A549 (cell line): ENCODE results near the gene NFILZ. TPM values are rescaled to one million over a fixed set of nuclear protein-coding genes. Genes with fewer than 3 reads are reported as not detected.

Experiments used
- ATAC-seq, 2 experiments: fragments of 200-7000 bp in 1 of 2; fragments of >200 bp in 1 of 2; cut with Nextera tagmentation in 1 of 2; cut with Tn5 transposase in 1 of 2; 3 replicates each; pipeline versions ENCODE4 v1.8.0 to v1.9.1; 2018 to 2020; ENCODE audit warnings: mild to moderate bottlenecking in 1 of 2, moderate library complexity in 1 of 2
- CTCF ChIA-PET: fragments of 300-600 bp; sonication (Branson Sonifier 250); formaldehyde crosslinking; extraction: SDS; loops from one replicate; lab custom pipeline; 2021; ENCODE audit warnings: antibody characterized with exemption, inconsistent platforms; lab: Yijun Ruan, JAX
- POLR2A ChIA-PET: fragments of 350-600 bp; formaldehyde crosslinking; extraction: SDS; loops from one replicate; lab custom pipeline; 2021; ENCODE audit warnings: antibody characterized with exemption, inconsistent platforms; lab: Yijun Ruan, JAX
- DNase-seq, 2 experiments: peaks; one replicate each; pipeline versions ENCODE4 v3.0.0 to v3.0.0-alpha.2; 2011 to 2016; ENCODE audit warnings: low read depth in 1 of 2, low spot score in 1 of 2
- FAIRE-seq: peaks from 2 replicates; lab custom pipeline; 2011; peaks lifted over from hg19 to GRCh38; lab: Jason Lieb, UNC
- H3K27ac ChIP-seq, 2 experiments: fragments of >200 bp; sonication (Bioruptor Twin); formaldehyde crosslinking; 3 replicates each; pipeline ENCODE4 v1.5.1; 2016 to 2017
- H3K4me1 ChIP-seq: fragments of >200 bp; sonication (Bioruptor Twin); formaldehyde crosslinking; 3 replicates; pipeline ENCODE4 v1.6.1; 2016
- H3K4me2 ChIP-seq: fragments of >200 bp; sonication (Bioruptor Twin); formaldehyde crosslinking; 3 replicates; pipeline ENCODE4 v1.6.1; 2016
- H3K4me3 ChIP-seq: fragments of >200 bp; sonication (Bioruptor Twin); formaldehyde crosslinking; 3 replicates; pipeline ENCODE4 v1.5.1; 2016
- H3K9me3 ChIP-seq: fragments of >200 bp; sonication (Bioruptor Twin); formaldehyde crosslinking; 3 replicates; pipeline ENCODE4 v1.6.1; 2016
- CEBPB ChIP-seq, 2 experiments: fragments of >200 bp in 1 of 2; sonication (Bioruptor Twin) in 1 of 2; formaldehyde crosslinking in 1 of 2; IDR thresholded peaks; 2 replicates each; pipeline ENCODE4 v1.6.1; 2012 to 2016
- EHMT2 ChIP-seq: fragments of 200-600 bp; sonication (generic); IDR thresholded peaks from 2 replicates; pipeline ENCODE4 v1.6.1; 2016; ENCODE audit warnings: antibody characterized with exemption, low read depth, mild to moderate bottlenecking, moderate library complexity
- EP300 ChIP-seq, 2 experiments: fragments of >200 bp; sonication (Bioruptor Twin); formaldehyde crosslinking; IDR thresholded peaks; 2 replicates in 1 of 2; 3 replicates in 1 of 2; pipeline ENCODE4 v1.6.1; 2016 to 2017
- FOSL2 ChIP-seq, 2 experiments: fragments of 450-650 bp in 1 of 2; fragments of >200 bp in 1 of 2; sonication (Bioruptor Twin) in 1 of 2; formaldehyde crosslinking; IDR thresholded peaks; 2 replicates each; pipeline versions ENCODE4 v1.5.0 to v1.6.1; 2016 to 2020; ENCODE audit warnings: mild to moderate bottlenecking in 1 of 2, moderate library complexity in 1 of 2
- GATA3 ChIP-seq: IDR thresholded peaks from 2 replicates; pipeline ENCODE4 v1.6.1; 2012; ENCODE audit warnings: borderline replicate concordance
- HDAC2 ChIP-seq: fragments of 200-600 bp; sonication (generic); IDR thresholded peaks from 2 replicates; pipeline ENCODE4 v1.6.1; 2016
- HOXA7 ChIP-seq: fragments of 250-450 bp; sonication (Bioruptor Pico); IDR thresholded peaks from 2 replicates; pipeline ENCODE4 v1.5.0; 2020; ENCODE audit warnings: mild to moderate bottlenecking, moderate library complexity
- JUN ChIP-seq, 2 experiments: fragments of >200 bp; sonication (Bioruptor Twin); formaldehyde crosslinking; IDR thresholded peaks; 2 replicates in 1 of 2; 3 replicates in 1 of 2; pipeline ENCODE4 v1.6.1; 2016 to 2017
- JUNB ChIP-seq: fragments of >200 bp; sonication (Bioruptor Twin); formaldehyde crosslinking; IDR thresholded peaks from 2 replicates; pipeline ENCODE4 v1.6.1; 2016
- KDM5A ChIP-seq: fragments of 200-600 bp; sonication (generic); IDR thresholded peaks from 2 replicates; pipeline ENCODE4 v1.6.1; 2016; ENCODE audit warnings: antibody characterized with exemption, mild to moderate bottlenecking
- MYC ChIP-seq: IDR thresholded peaks from 2 replicates; pipeline ENCODE4 v1.6.1; 2012; ENCODE audit warnings: mild to moderate bottlenecking, inconsistent platforms, low read length, improper control_type of control experiment, borderline replicate concordance
- NR3C1 ChIP-seq: fragments of >200 bp; sonication (Bioruptor Twin); formaldehyde crosslinking; IDR thresholded peaks from 3 replicates; pipeline ENCODE4 v1.6.1; 2017
- POLR2A ChIP-seq: IDR thresholded peaks from 2 replicates; pipeline ENCODE4 v1.6.1; 2012; ENCODE audit warnings: mild to moderate bottlenecking, low read length
- RAD21 ChIP-seq, 2 experiments: fragments of >200 bp in 1 of 2; sonication (Bioruptor Twin) in 1 of 2; formaldehyde crosslinking in 1 of 2; IDR thresholded peaks in 1 of 2; conservative IDR thresholded peaks in 1 of 2; 2 replicates in 1 of 2; 3 replicates in 1 of 2; pipeline ENCODE4 v1.6.1; 2012 to 2018; ENCODE audit warnings: inconsistent platforms in 1 of 2
- RNF2 ChIP-seq: fragments of 200-600 bp; sonication (generic); IDR thresholded peaks from 2 replicates; pipeline ENCODE4 v1.6.1; 2016; ENCODE audit warnings: low read depth, mild to moderate bottlenecking, antibody characterized with exemption, moderate library complexity, borderline replicate concordance
- SMC3 ChIP-seq: fragments of >200 bp; sonication (Bioruptor Twin); formaldehyde crosslinking; IDR thresholded peaks from 3 replicates; pipeline ENCODE4 v1.6.1; 2018; ENCODE audit warnings: inconsistent platforms
- TP53 ChIP-seq: fragments of 250-450 bp; sonication (Bioruptor Pico); IDR thresholded peaks from 2 replicates; pipeline ENCODE4 v1.5.0; 2021; ENCODE audit warnings: mild to moderate bottlenecking, moderate library complexity
- ZC3H11A ChIP-seq: fragments of 450-650 bp; IDR thresholded peaks from 2 replicates; pipeline ENCODE4 v1.6.1; 2014; ENCODE audit warnings: antibody characterized with exemption, mild to moderate bottlenecking
- ZFP36 ChIP-seq: fragments of 450-650 bp; IDR thresholded peaks from 2 replicates; pipeline ENCODE4 v1.6.1; 2014; ENCODE audit warnings: borderline replicate concordance; ENCODE audit not compliant: partially characterized antibody
- ZSCAN20 ChIP-seq: fragments of 250-450 bp; sonication (Bioruptor Pico); IDR thresholded peaks from 2 replicates; pipeline ENCODE4 v1.8.0; 2022; ENCODE audit warnings: mild to moderate bottlenecking, moderate library complexity
- WGBS: methylation state at CpG from one replicate; pipeline ENCODE4 v1.1.6; 2017; ENCODE audit errors: missing lambda C conversion rate; 5-methylcytosine and 5-hydroxymethylcytosine counted together
- polyA plus RNA-seq, 4 experiments: library from polyadenylated mRNA; depleted of rRNA in 3 of 4; stranded (reverse); fragments of >200 nt; fragmentation: RNase III in 1 of 4; extraction: RNeasy Plus Mini Kit Qiagen cat#74134 plus additional on column Dnase treatment in 1 of 4; gene quantifications; 2 replicates in 3 of 4; 3 replicates in 1 of 4; pipeline ENCODE4 v1.2.3, GENCODE V29; 2011 to 2017
- TF ChIP-seq, protein P1 (sequence below): fragments of 200-600 bp; sonication (generic); IDR thresholded peaks from 2 replicates; pipeline ENCODE4 v1.6.1; 2016; ENCODE audit warnings: antibody characterized with exemption, mild to moderate bottlenecking, moderate library complexity
- TF ChIP-seq, protein P2 (sequence below): fragments of >200 bp; sonication (Bioruptor Twin); formaldehyde crosslinking; IDR thresholded peaks from 3 replicates; pipeline ENCODE4 v1.6.1; 2016
- TF ChIP-seq, protein P3 (sequence below): IDR thresholded peaks from 2 replicates; pipeline ENCODE4 v1.6.1; 2012

NFILZ gene
- polyA plus RNA-seq, 2 of the 4 experiments (the other 2 are of a cell fraction), result not detected

DNA sequence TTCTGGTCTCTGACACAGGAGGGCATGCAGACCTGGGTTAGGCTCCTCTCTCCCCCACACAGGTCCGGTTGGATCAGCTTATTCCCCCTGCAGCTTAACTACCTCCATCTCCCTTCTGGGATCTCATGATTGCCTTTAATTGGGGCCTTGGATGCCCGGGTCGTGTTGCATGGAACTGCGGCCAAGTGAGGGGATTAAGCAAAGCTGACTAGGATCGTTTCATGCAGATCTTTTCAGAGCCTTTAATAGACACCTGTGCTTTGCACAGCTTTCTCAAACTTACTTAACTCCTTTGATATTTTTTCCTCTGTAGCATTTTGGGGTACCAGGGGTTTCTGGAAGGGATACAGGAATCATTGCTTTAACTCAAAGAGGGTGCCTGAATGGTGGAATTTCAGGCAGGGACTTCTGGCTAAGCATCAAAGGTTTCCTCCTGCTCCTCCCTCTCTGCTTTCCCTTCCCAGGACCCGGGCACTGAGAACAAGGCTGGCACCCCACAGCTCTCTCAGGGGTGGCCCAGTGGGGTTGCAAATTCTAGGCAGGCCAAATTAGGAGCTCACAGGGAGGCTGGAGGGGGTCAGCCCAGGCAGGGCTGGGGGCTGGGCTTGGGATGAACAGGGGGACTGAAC lies 477 bp downstream of the NFILZ start:
- peaks cover 56% of the 10 kb centered on the region for H3K4me1 ChIP-seq
- DNase-seq (no peak), FAIRE-seq (no peak), ATAC-seq (peak; percentile 11 to 86)
- ChIA-PET POLR2A (interaction anchor here (0.7 kb wide), 1 partner anchor 9 kb away, joined by 3 read pairs; no protein-coding TSS in a partner anchor), CTCF (interaction anchor here (0.7 to 3.8 kb wide), 4 partner anchors 11 to 51 kb away, joined by 3 to 19 read pairs (median 4); no protein-coding TSS in a partner anchor)
- 40% methylated on average over 5 of the region's 6 CpGs for WGBS
- peak overlapping the region; percentile 94 to 98 for H3K27ac ChIP-seq
- no peak overlapping the region for H3K4me3 ChIP-seq
- 0 out of 3 replicates have a peak, but pooled peaks cover 5% of the 10 kb centered on the region for H3K9me3 ChIP-seq
- H3K4me2 ChIP-seq, result peak overlapping the region; percentile 60
- TF ChIP-seq FOSL2 (IDR thresholded peaks at IDR 0.05) (no peak), FOSL2 (CRISPR knock-in tag; IDR thresholded peaks at IDR 0.05) (no peak), RNF2 (no peak), CEBPB (IDR thresholded peaks at IDR 0.05) (0 out of 4 replicates have a peak, but pooled peaks of 1 of the 2 experiments have one; percentile 7), HDAC2 (no peak), ZC3H11A (no peak), HOXA7 (CRISPR knock-in tag) (no peak), KDM5A (no peak), TP53 (CRISPR knock-in tag) (no peak), JUNB (0 out of 2 replicates have a peak, but pooled peaks have one; percentile 56), RAD21 (conservative IDR thresholded peaks at IDR 0.05 in 1 of 2, IDR thresholded peaks at IDR 0.05 in 1 of 2) (peak in 1 of 2 experiments; percentile 46; a peak in 1 of 5 replicates), MYC (no peak), NR3C1 (no peak), ZFP36 (no peak)
- TF ChIP-seq, protein P1, sequence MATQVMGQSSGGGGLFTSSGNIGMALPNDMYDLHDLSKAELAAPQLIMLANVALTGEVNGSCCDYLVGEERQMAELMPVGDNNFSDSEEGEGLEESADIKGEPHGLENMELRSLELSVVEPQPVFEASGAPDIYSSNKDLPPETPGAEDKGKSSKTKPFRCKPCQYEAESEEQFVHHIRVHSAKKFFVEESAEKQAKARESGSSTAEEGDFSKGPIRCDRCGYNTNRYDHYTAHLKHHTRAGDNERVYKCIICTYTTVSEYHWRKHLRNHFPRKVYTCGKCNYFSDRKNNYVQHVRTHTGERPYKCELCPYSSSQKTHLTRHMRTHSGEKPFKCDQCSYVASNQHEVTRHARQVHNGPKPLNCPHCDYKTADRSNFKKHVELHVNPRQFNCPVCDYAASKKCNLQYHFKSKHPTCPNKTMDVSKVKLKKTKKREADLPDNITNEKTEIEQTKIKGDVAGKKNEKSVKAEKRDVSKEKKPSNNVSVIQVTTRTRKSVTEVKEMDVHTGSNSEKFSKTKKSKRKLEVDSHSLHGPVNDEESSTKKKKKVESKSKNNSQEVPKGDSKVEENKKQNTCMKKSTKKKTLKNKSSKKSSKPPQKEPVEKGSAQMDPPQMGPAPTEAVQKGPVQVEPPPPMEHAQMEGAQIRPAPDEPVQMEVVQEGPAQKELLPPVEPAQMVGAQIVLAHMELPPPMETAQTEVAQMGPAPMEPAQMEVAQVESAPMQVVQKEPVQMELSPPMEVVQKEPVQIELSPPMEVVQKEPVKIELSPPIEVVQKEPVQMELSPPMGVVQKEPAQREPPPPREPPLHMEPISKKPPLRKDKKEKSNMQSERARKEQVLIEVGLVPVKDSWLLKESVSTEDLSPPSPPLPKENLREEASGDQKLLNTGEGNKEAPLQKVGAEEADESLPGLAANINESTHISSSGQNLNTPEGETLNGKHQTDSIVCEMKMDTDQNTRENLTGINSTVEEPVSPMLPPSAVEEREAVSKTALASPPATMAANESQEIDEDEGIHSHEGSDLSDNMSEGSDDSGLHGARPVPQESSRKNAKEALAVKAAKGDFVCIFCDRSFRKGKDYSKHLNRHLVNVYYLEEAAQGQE, result no peak
- TF ChIP-seq, protein P2, sequence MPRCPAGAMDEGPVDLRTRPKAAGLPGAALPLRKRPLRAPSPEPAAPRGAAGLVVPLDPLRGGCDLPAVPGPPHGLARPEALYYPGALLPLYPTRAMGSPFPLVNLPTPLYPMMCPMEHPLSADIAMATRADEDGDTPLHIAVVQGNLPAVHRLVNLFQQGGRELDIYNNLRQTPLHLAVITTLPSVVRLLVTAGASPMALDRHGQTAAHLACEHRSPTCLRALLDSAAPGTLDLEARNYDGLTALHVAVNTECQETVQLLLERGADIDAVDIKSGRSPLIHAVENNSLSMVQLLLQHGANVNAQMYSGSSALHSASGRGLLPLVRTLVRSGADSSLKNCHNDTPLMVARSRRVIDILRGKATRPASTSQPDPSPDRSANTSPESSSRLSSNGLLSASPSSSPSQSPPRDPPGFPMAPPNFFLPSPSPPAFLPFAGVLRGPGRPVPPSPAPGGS, result 0 out of 3 replicates have a peak, but pooled peaks have one; percentile 52
- TF ChIP-seq, all 56 proteins: peak for 4

DNA sequence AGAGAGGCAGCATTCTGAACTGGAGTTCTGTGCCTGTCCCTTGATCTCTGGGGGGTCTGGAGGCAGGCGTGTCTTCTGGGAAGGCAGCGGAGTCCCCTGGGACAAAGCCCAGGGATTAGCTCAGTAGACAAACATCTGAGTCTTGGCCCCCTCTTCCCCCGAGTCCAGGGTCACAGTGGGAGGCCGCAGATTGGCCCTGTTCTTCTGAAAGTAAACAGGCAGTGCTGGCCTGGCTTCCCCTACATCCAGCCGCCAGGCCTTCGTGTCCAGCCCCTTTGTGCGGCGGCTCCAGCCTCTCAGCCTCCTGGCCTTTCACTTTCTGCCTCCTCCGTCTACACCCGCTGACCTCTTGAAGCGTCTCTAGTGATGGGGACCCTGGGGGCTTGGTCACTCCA lies 989 bp downstream of the NFILZ start:
- Histone ChIP-seq H3K9me3 (0 out of 3 replicates have a peak, but pooled peaks cover 5% of the 10 kb centered on the region), H3K27ac (peak overlapping the region; percentile 94 to 98), H3K4me1 (peaks cover 57% of the 10 kb centered on the region), H3K4me3 (no peak overlapping the region), H3K4me2 (peak overlapping the region; percentile 60)
- ATAC-seq, result peak; percentile 90 to 94
- no peak for FAIRE-seq
- 0% methylated on average over 4 of the region's 11 CpGs for WGBS
- ChIA-PET CTCF (interaction anchor here (0.7 to 3.8 kb wide), 4 partner anchors 11 to 52 kb away, joined by 3 to 19 read pairs (median 4); no protein-coding TSS in a partner anchor), POLR2A (no interaction called here)
- DNase-seq, result peak; percentile 61 to 95
- TF ChIP-seq JUN (IDR thresholded peaks at IDR 0.05) (peak; percentile 88 to 96), ZSCAN20 (CRISPR knock-in tag) (peak; percentile 93), EP300 (IDR thresholded peaks at IDR 0.05) (peak; percentile 87 to 95; a peak in 3 of 5 replicates), POLR2A (no peak), JUNB (peak; percentile 52; the same call in 1 of the 2 replicates), FOSL2 (IDR thresholded peaks at IDR 0.05) (0 out of 2 replicates have a peak, but pooled peaks have one; percentile 21), FOSL2 (CRISPR knock-in tag; IDR thresholded peaks at IDR 0.05) (no peak; the same call in 1 of the 2 replicates), GATA3 (peak; percentile 62), RAD21 (conservative IDR thresholded peaks at IDR 0.05 in 1 of 2, IDR thresholded peaks at IDR 0.05 in 1 of 2) (peak in 1 of 2 experiments; percentile 19; a peak in 2 of 5 replicates), SMC3 (0 out of 3 replicates have a peak, but pooled peaks have one; percentile 22), CEBPB (IDR thresholded peaks at IDR 0.05) (0 out of 4 replicates have a peak, but pooled peaks of 1 of the 2 experiments have one; percentile 3), EHMT2 (no peak), HDAC2 (no peak)
- TF ChIP-seq, protein P3, sequence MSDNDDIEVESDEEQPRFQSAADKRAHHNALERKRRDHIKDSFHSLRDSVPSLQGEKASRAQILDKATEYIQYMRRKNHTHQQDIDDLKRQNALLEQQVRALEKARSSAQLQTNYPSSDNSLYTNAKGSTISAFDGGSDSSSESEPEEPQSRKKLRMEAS, result no peak; the same call in 1 of the 2 replicates
- TF ChIP-seq, protein P1, result no peak
- TF ChIP-seq, protein P2, result 0 out of 3 replicates have a peak, but pooled peaks have one; percentile 11
- TF ChIP-seq, all 56 proteins: peak for 10
